Type B pancreatic cell (in vitro differentiated cells): ENCODE data around the gene EEFSEC. TPM values are rescaled to one million over a fixed set of nuclear protein-coding genes. Genes with fewer than 3 reads are reported as not detected.
A peak's percentile ranks its signal among the peaks of the same experiment; 100 is the strongest.

ENCODE experiments used
- DNase-seq: peaks from one replicate; pipeline ENCODE4 v3.0.0; 2021; ENCODE audit warnings: mixed read lengths; ENCODE audit not compliant: unreplicated experiment; ENCODE audit errors: extremely low spot score
- H3K27ac Mint-ChIP-seq: 2 replicates; pipeline ENCODE4 v1.8.0; 2021; ENCODE audit warnings: mild to moderate bottlenecking, mixed read lengths
- H3K27me3 Mint-ChIP-seq: 2 replicates; pipeline ENCODE4 v1.8.0; 2021; ENCODE audit warnings: mixed read lengths
- H3K36me3 Mint-ChIP-seq: 2 replicates; pipeline ENCODE4 v1.8.0; 2021; ENCODE audit warnings: mixed read lengths
- H3K4me1 Mint-ChIP-seq: one replicate; pipeline ENCODE4 v1.8.0; 2021; ENCODE audit warnings: mixed read lengths; ENCODE audit not compliant: unreplicated experiment
- H3K4me3 Mint-ChIP-seq: 2 replicates; pipeline ENCODE4 v1.8.0; 2021; ENCODE audit warnings: mild to moderate bottlenecking, mixed read lengths
- H3K9me3 Mint-ChIP-seq: 2 replicates; pipeline ENCODE4 v1.8.0; 2021; ENCODE audit warnings: mixed read lengths
- total RNA-seq: library from RNA; stranded (reverse); gene quantifications from 2 replicates; pipeline ENCODE4 v1.2.1, GENCODE V29; 2021; ENCODE audit warnings: low replicate concordance
- TF ChIP-seq, protein P1 (sequence below): fragments of 200-600 bp; sonication (generic); conservative IDR thresholded peaks from 2 replicates; pipeline ENCODE4 v1.5.0; 2021; ENCODE audit warnings: antibody characterized with exemption, mild to moderate bottlenecking

EEFSEC gene
- total RNA-seq, 1 donor from 2014 or later = 16.6 TPM

DNA sequence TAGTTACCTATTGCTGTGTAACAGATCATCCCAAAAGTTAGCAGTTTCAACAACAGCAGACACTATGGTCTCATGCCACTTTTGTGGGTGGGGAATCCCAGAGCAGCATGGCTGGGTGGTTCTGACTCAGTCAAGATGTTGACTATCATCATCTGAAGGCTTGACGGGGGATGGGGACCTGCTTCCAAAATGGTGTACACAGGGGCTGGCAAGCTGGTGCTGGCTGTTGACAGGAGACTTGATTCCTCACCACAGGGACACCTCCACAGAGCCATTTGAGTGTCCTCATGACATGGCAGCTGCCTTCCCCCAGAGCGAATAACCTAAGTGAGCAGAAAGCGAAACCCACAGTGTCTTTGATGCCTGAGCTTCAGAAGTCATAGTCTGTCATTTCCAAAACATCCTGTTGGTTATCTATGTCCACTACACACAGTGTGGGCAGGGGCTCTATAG is 294.3 kb downstream of the EEFSEC start:
- DNase-seq = no peak
- Mint-ChIP-seq H3K9me3 (no peaks in the 10 kb centered on the region), H3K36me3 (no peaks in the 10 kb centered on the region), H3K27me3 (peaks cover 28% of the 10 kb centered on the region), H3K4me3 (no peak overlapping the region), H3K27ac (no peak overlapping the region), H3K4me1 (peaks cover 7% of the 10 kb centered on the region)
- TF ChIP-seq, protein P1, sequence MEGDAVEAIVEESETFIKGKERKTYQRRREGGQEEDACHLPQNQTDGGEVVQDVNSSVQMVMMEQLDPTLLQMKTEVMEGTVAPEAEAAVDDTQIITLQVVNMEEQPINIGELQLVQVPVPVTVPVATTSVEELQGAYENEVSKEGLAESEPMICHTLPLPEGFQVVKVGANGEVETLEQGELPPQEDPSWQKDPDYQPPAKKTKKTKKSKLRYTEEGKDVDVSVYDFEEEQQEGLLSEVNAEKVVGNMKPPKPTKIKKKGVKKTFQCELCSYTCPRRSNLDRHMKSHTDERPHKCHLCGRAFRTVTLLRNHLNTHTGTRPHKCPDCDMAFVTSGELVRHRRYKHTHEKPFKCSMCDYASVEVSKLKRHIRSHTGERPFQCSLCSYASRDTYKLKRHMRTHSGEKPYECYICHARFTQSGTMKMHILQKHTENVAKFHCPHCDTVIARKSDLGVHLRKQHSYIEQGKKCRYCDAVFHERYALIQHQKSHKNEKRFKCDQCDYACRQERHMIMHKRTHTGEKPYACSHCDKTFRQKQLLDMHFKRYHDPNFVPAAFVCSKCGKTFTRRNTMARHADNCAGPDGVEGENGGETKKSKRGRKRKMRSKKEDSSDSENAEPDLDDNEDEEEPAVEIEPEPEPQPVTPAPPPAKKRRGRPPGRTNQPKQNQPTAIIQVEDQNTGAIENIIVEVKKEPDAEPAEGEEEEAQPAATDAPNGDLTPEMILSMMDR = no peak

- peaks cover 24% of the 10 kb centered on the region for H3K27me3 Mint-ChIP-seq
- H3K27ac Mint-ChIP-seq = peak overlapping the region; percentile 3
- no peaks in the 10 kb centered on the region for H3K36me3 Mint-ChIP-seq
- no peak for DNase-seq
- no peak overlapping the region for H3K4me3 Mint-ChIP-seq
- TF ChIP-seq, protein P1 = no peak
- H3K9me3 Mint-ChIP-seq = no peaks in the 10 kb centered on the region
- H3K4me1 Mint-ChIP-seq = peaks cover 7% of the 10 kb centered on the region
Measured at GRCh38 chr3:128448491-128448890, 295.2 kb downstream of the EEFSEC start.

- peaks cover 7% of the 10 kb centered on the region for H3K4me1 Mint-ChIP-seq
- no peak overlapping the region for H3K4me3 Mint-ChIP-seq
- no peak overlapping the region for H3K27ac Mint-ChIP-seq
- H3K9me3 Mint-ChIP-seq = no peaks in the 10 kb centered on the region
- TF ChIP-seq, protein P1 = no peak
- no peaks in the 10 kb centered on the region for H3K36me3 Mint-ChIP-seq
- peaks cover 21% of the 10 kb centered on the region for H3K27me3 Mint-ChIP-seq
- no peak for DNase-seq
Measured at GRCh38 chr3:128449111-128449638, 295.9 kb downstream of the EEFSEC start.

DNA sequence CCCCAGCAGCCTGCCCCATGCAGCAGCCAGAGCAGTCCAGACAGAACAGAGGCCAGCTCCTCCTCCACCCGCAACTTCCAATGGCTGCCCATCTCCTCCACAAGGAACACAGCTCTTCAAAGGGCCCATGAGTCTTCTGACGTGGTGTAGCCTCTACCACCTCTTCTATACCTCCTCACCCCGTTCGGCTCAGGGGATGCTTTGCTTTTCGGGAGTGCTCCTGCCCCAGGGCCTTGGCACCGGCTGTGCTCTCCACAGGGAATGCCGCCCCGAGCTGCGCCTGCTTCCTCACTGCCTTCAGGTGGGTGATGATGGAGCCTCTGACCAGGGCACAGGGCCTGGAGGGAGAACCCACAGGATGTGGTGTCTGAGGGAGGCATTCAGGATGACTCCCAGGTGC is 298.8 kb downstream of the EEFSEC start:
- Mint-ChIP-seq H3K9me3 (no peaks in the 10 kb centered on the region), H3K4me1 (peaks cover 7% of the 10 kb centered on the region), H3K36me3 (no peaks in the 10 kb centered on the region), H3K27ac (no peak overlapping the region), H3K4me3 (no peak overlapping the region), H3K27me3 (peaks cover 34% of the 10 kb centered on the region)
- TF ChIP-seq, protein P1 = no peak
- no peak for DNase-seq

DNA sequence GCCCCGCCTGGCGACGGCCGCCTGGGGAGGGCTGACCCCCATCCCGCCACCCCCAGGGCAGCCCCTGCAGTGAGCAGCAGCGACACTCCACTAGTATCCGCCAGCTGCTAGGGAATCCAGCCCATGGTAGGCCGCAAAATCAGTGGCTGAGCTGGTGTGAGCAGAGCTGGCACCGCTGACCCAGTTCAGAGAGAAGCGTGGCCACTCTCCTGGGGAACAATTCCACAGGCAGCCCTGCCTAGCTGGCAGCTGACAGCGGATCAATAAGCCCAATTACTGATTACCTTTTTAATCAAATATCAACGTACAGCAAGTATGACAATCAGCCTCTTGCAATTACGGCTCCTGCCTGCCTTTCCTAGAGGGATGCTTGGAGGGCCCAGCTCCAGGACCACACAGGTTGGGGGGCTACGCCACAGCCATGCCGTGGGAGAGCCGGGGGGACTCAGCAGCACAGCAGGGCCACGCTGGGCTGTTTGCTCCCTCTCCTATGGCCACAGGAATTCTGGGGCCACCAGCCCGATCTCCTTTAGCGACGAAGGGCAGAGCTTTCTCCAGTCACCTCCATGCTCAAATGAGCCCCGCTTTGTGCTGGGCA is 299.5 kb downstream of the EEFSEC start:
- no peaks in the 10 kb centered on the region for H3K9me3 Mint-ChIP-seq
- peaks cover 31% of the 10 kb centered on the region for H3K27me3 Mint-ChIP-seq
- peaks cover 9% of the 10 kb centered on the region for H3K4me1 Mint-ChIP-seq
- TF ChIP-seq, protein P1 = no peak
- no peak overlapping the region for H3K27ac Mint-ChIP-seq
- no peaks in the 10 kb centered on the region for H3K36me3 Mint-ChIP-seq
- H3K4me3 Mint-ChIP-seq = no peak overlapping the region
- no peak for DNase-seq
